Upper lobe of left lung (tissue), 4 donors: Measurements from ENCODE around the gene GUK1.

Source experiments
- EP300 ChIP-seq, 4 donors: sonication (generic); formaldehyde crosslinking; IDR thresholded peaks; one replicate each; pipeline ENCODE4 v1.5.1; 2017; ENCODE audit warnings: antibody characterized with exemption in 4 of 4, control low read depth in 2 of 4
- POLR2A ChIP-seq, 4 donors: fragments of 450-650 bp; IDR thresholded peaks; one replicate each; pipeline ENCODE4 v1.5.1; 2016 to 2017; ENCODE audit warnings: antibody characterized with exemption in 4 of 4, mild to moderate bottlenecking in 2 of 4
- TF ChIP-seq, protein P1 (sequence below), 6 experiments: fragments of 450-650 bp in 4 of 6; fragments of 200-600 bp in 2 of 6; sonication (generic) in 2 of 6; IDR thresholded peaks; one replicate each; pipeline ENCODE4 v1.5.1; 2016 to 2019; ENCODE audit warnings: antibody characterized with exemption in 6 of 6

DNA sequence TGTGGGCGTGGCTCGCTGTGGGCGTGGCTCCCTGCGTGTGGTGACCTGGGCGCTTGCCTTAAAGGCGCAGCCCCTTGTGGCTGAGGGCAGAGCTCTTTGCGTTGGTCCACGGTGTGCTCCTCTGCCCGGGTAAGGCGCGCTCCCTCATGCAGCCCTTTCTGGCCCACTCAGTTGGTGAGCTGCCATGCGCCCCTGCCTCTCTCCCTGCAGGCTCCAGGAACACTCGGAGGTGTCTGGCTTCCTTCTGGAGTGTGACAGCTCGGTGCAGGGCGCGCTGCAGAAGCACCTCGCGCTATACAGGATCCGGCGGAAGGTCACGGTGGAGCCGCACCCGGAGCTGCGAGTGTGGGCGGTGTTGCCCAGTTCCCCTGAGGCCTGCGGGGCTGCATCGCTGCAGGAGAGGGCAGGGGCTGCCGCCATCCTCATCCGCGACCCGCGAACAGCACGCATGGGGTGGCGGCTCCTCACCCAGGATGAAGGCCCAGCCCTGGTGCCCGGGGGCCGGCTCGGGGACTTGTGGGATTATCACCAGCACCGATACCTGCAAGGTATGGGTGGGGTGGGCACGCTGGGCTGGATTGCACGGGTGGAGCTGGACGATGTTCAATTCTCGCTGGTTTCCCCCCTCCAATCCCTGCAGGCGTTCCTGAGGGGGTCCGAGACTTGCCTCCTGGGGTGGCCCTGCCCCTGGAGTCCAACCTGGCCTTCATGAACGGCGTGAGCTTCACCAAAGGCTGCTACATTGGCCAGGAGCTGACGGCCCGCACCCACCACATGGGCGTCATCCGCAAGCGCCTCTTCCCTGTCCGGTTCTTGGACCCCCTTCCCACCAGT lies 34.6 kb downstream of the GUK1 start:
- TF ChIP-seq, protein P1, sequence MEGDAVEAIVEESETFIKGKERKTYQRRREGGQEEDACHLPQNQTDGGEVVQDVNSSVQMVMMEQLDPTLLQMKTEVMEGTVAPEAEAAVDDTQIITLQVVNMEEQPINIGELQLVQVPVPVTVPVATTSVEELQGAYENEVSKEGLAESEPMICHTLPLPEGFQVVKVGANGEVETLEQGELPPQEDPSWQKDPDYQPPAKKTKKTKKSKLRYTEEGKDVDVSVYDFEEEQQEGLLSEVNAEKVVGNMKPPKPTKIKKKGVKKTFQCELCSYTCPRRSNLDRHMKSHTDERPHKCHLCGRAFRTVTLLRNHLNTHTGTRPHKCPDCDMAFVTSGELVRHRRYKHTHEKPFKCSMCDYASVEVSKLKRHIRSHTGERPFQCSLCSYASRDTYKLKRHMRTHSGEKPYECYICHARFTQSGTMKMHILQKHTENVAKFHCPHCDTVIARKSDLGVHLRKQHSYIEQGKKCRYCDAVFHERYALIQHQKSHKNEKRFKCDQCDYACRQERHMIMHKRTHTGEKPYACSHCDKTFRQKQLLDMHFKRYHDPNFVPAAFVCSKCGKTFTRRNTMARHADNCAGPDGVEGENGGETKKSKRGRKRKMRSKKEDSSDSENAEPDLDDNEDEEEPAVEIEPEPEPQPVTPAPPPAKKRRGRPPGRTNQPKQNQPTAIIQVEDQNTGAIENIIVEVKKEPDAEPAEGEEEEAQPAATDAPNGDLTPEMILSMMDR (IDR thresholded peaks at IDR 0.05) = no peak
- TF ChIP-seq POLR2A (IDR thresholded peaks at IDR 0.05) (no peak), EP300 (IDR thresholded peaks at IDR 0.05) (no peak)
